Thymus (tissue), 11 donors: ENCODE results near the gene KLHL36. TPM values are rescaled to one million over a fixed set of nuclear protein-coding genes. Genes with fewer than 3 reads are reported as not detected.

Experiments used
- DNase-seq, 9 donors: peaks; one replicate each; pipeline ENCODE4 v3.0.0-alpha.2; 2013; ENCODE audit warnings: low spot score in 9 of 9, low read depth in 6 of 9, missing footprints in 1 of 9
- H3K27ac ChIP-seq, 2 donors: one replicate each; pipeline ENCODE4 v1.5.1; 2013; ENCODE audit warnings: control low read depth in 1 of 2, low read depth in 1 of 2, low read length in 1 of 2, mild to moderate bottlenecking in 1 of 2, moderate library complexity in 1 of 2
- H3K27me3 ChIP-seq, 2 donors: one replicate each; pipeline ENCODE4 v1.5.1; 2013; ENCODE audit warnings: low read length in 1 of 2; ENCODE audit not compliant: control insufficient read depth in 2 of 2, insufficient read depth in 1 of 2
- H3K36me3 ChIP-seq, 2 donors: one replicate each; pipeline ENCODE4 v1.5.1; 2013; ENCODE audit warnings: low read length in 1 of 2, mild to moderate bottlenecking in 1 of 2, moderate library complexity in 1 of 2; ENCODE audit not compliant: control insufficient read depth in 2 of 2, insufficient read depth in 2 of 2
- H3K4me1 ChIP-seq, 2 donors: one replicate each; pipeline ENCODE4 v1.5.1; 2013; ENCODE audit warnings: low read length in 2 of 2; ENCODE audit not compliant: control insufficient read depth in 2 of 2, insufficient read depth in 2 of 2
- H3K4me3 ChIP-seq, 2 donors: one replicate each; pipeline ENCODE4 v1.5.1; 2013; ENCODE audit warnings: low read length in 2 of 2, control low read depth in 1 of 2, mild to moderate bottlenecking in 1 of 2
- H3K9me3 ChIP-seq, 2 donors: one replicate each; pipeline ENCODE4 v1.5.1; 2013; ENCODE audit warnings: low read length in 1 of 2, mild to moderate bottlenecking in 1 of 2; ENCODE audit not compliant: control insufficient read depth in 2 of 2, insufficient read depth in 1 of 2
- WGBS: extraction: QIAGEN DNeasy Blood & Tissue Kit; methylation state at CpG from one replicate; pipeline ENCODE4 v1.1.7; 2013; 5-methylcytosine and 5-hydroxymethylcytosine counted together
- polyA plus RNA-seq: library from polyadenylated mRNA; stranded (reverse); fragments of 200-250 nt; gene quantifications from one replicate; pipeline ENCODE4 v1.2.3, GENCODE V29; 2013
- total RNA-seq: library from RNA; stranded (reverse); fragments of 120-200 nt; gene quantifications from one replicate; pipeline ENCODE4 v1.2.4, GENCODE V29; 2013
- donor health status: healthy.

KLHL36 gene
- total and polyA plus RNA-seq, 2 donors = 14.4 to 17.8 TPM

DNA sequence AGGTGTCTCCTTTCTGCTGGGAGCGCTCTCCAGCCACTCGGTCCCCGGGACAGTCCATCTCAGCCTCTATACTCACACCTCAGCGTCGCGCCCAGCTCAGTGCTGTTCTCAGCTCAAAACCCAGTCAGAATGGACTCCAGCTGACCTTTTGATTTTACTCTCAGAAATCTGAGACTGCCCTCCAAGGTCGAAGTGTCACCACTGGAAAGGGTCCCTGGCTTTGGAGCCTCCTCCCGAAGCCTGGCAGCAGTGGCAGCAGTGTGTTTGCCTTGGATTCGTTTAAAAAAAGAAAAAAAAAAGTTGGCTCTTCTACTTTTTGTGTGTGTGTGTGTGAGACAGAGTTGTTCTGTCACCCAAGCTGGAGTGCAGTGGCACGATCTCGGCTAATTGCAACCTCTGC is 10.4 kb downstream of the KLHL36 start:
- H3K4me1 ChIP-seq = peaks cover 0 to 8% of the 10 kb centered on the region in 2 donors
- peaks cover 62 to 70% of the 10 kb centered on the region in 2 donors for H3K36me3 ChIP-seq
- 97% methylated on average over 11 of the region's 11 CpGs for WGBS
- H3K9me3 ChIP-seq = no peaks in the 10 kb centered on the region
- no peak overlapping the region for H3K27ac ChIP-seq
- H3K27me3 ChIP-seq = no peaks in the 10 kb centered on the region
- DNase-seq = no peak
- H3K4me3 ChIP-seq = no peak overlapping the region

DNA sequence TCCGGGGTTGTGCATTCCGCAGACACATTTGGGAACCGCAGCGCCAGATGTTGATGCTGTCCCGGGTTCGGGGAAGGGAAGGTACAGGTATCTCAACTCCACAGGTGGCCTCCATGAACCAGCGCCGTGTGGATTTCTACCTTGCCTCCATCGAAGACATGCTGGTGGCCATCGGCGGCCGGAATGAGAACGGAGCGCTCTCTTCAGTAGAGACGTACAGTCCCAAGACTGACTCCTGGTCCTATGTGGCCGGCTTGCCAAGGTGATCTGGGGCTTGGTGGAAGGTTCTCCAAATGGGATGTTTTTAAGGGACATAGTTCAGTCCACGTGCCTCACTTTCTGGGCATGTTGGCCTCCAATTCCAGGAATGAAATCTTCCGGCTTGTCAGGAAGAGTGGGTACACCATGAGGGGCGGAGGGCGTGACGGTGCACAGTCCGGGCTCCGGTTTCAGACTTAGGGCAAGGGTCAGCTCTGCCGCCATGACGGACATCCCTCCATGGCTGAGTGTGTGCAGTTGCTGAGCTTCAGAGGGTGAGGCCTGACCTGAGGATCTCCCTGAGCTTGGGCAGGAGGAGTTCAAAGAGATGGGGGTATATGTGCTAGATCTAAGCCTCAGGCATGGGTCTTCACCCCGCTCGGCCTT is 11.5 kb downstream of the KLHL36 start:
- H3K36me3 ChIP-seq = peaks cover 67 to 72% of the 10 kb centered on the region in 2 donors
- H3K4me1 ChIP-seq = peaks cover 0 to 8% of the 10 kb centered on the region in 2 donors
- no peak overlapping the region for H3K27ac ChIP-seq
- no peaks in the 10 kb centered on the region for H3K9me3 ChIP-seq
- no peaks in the 10 kb centered on the region for H3K27me3 ChIP-seq
- 98% methylated on average over 27 of the region's 27 CpGs for WGBS
- DNase-seq = no peak
- H3K4me3 ChIP-seq = no peak overlapping the region

DNA sequence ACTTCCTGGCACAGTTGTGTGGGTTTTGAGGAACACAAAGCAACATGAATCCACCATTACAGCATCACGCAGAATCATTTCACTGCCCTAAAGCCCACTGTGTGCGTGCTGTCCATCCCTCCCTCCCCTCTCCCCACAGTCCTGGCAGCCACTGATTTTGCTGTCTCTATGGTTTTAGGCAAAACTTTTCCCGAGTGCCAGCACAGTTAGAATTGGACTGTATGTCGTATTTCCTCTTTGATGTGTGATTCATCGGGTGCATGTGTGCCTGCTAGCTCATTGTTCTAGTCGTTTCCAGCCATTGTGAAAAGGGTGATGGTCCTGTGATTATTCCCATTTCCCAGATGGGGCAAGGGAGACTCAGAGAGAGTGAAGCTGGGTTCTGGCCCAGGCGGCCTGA is 12.7 kb downstream of the KLHL36 start:
- Histone ChIP-seq H3K36me3 (peaks cover 66 to 77% of the 10 kb centered on the region in 2 donors), H3K27me3 (no peaks in the 10 kb centered on the region), H3K9me3 (no peaks in the 10 kb centered on the region), H3K27ac (no peak overlapping the region), H3K4me3 (no peak overlapping the region), H3K4me1 (peaks cover 0 to 8% of the 10 kb centered on the region in 2 donors)
- 97% methylated on average over 7 of the region's 7 CpGs for WGBS
- no peak for DNase-seq

DNA sequence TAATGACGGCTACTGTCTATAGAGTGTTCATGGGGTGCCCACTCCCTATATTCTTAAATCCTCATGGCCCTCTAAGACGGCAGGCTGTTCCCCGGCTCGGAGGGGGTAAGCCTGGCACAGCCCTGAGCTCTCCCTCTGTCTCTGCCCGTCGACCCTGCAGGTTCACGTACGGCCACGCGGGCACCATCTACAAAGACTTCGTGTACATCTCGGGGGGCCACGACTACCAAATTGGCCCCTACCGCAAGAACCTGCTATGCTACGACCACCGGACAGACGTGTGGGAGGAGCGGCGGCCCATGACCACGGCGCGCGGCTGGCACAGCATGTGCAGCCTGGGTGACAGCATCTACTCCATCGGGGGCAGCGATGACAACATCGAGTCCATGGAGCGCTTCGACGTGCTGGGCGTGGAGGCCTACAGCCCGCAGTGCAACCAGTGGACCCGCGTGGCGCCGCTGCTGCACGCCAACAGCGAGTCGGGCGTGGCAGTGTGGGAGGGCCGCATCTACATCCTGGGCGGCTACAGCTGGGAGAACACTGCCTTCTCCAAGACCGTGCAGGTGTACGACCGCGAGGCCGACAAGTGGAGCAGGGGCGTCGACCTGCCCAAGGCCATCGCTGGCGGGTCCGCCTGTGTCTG is 13.2 kb downstream of the KLHL36 start:
- no peak for DNase-seq
- Histone ChIP-seq H3K36me3 (peaks cover 66 to 81% of the 10 kb centered on the region in 2 donors), H3K4me3 (no peak overlapping the region), H3K9me3 (no peaks in the 10 kb centered on the region), H3K27ac (no peak overlapping the region), H3K27me3 (no peaks in the 10 kb centered on the region), H3K4me1 (peaks cover 0 to 3% of the 10 kb centered on the region in 2 donors)
- 98% methylated on average over 51 of the region's 51 CpGs for WGBS

DNA sequence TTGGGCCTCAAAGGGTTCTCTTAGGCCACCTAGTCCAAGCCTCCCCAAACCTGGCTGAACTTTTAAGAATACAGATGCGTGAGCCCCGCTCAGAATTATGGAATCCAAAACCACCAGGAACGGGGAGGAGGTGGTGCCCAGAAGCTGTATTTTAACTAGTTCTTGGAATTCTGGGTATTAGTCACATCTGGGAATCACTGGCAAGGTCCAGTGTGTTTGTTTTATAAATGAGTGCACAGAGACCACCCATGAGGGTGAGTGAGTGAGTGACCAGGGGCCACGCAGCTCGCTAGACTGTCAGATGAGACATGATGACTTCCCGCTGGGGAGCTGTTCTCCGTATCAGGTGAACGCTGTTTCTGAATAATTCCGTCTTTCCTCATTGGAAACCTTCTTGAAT is 14.2 kb downstream of the KLHL36 start:
- Histone ChIP-seq H3K27ac (no peak overlapping the region), H3K27me3 (no peaks in the 10 kb centered on the region), H3K36me3 (peaks cover 57 to 72% of the 10 kb centered on the region in 2 donors), H3K4me3 (no peak overlapping the region), H3K4me1 (no peaks in the 10 kb centered on the region), H3K9me3 (no peaks in the 10 kb centered on the region)
- WGBS = 97% methylated on average over 9 of the region's 9 CpGs
- DNase-seq = no peak

DNA sequence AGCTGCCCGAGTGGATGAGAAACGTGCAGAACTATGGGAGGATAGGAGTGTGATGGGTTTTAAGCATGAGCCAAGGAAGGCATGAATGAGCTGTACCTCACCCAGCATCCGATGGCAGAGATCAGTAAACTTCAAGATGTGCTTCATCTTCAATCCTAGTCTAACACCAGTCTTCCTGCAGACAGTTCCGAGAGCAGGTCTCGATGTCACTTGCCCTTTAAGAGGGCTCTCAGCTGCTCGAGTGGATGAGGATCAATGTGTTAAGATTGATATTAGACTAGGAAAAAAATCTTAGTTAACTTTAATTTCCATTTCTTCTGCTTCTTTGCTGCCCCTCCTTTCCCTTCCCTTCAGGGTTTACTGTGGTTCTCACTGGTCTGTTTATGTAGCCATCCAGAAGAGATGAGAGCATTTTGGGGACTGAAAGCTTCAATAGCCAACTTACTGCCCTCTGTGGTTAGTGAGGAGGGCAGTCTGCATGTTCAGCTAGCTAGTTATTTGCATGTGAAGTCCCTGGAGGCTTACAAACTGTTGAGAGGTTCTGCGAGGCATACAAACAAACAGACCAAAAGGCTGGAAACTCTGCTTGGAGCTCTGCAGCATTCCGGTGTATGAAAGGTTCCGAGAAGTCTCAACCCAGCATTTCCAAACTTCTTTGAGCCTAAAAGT is 15.3 kb downstream of the KLHL36 start:
- peaks cover 46 to 61% of the 10 kb centered on the region in 2 donors for H3K36me3 ChIP-seq
- no peaks in the 10 kb centered on the region for H3K27me3 ChIP-seq
- 96% methylated on average over 9 of the region's 9 CpGs for WGBS
- no peak overlapping the region for H3K4me3 ChIP-seq
- no peaks in the 10 kb centered on the region for H3K4me1 ChIP-seq
- no peaks in the 10 kb centered on the region for H3K9me3 ChIP-seq
- DNase-seq = no peak
- H3K27ac ChIP-seq = no peak overlapping the region

DNA sequence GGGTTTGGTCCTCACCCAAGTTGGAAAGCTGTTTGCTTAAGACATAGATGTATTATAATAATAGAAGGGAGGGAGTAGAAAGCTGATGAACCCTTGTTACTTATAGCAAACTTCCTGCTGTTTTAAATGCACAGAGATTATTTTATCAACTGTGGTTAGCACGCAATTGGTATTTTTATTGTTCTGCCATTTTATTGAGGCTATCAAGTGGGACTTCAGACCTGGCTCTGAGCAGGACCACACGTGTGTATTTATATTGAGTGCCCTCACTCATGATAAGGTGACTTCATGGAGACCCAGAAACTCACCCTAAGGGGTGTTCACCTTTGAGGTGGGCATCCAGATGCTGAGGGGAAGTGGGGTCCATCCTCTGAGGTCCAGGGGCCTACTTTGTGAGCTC is 17.0 kb downstream of the KLHL36 start:
- Histone ChIP-seq H3K4me1 (no peaks in the 10 kb centered on the region), H3K9me3 (no peaks in the 10 kb centered on the region), H3K27me3 (no peaks in the 10 kb centered on the region), H3K4me3 (no peak overlapping the region), H3K36me3 (peaks cover 29 to 48% of the 10 kb centered on the region in 2 donors), H3K27ac (no peak overlapping the region)
- no peak for DNase-seq
- WGBS = 96% methylated on average over 2 of the region's 2 CpGs

DNA sequence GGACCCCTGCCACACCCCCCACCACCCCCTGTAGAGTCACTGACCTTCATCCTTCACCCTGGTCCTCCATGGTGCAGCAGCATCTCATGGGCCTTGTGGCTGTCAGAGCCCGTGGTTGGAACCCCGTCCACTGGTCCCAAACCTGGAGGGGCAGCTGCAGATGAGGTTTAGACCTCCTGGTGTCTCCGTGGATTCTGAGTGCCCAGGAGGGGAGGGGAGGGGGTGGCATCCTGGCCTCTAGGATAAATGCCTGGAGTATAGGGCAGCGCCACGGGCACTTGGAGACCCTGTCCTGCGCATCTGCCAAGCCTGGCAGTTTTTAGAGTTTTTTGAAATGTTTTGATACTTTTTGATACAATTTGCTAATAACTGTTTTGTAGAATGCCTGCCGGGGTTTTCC is 17.5 kb downstream of the KLHL36 start:
- H3K4me1 ChIP-seq = no peaks in the 10 kb centered on the region
- no peak overlapping the region for H3K4me3 ChIP-seq
- 90% methylated on average over 7 of the region's 7 CpGs for WGBS
- no peak for DNase-seq
- no peaks in the 10 kb centered on the region for H3K9me3 ChIP-seq
- H3K27me3 ChIP-seq = no peaks in the 10 kb centered on the region
- peaks cover 28 to 47% of the 10 kb centered on the region in 2 donors for H3K36me3 ChIP-seq
- no peak overlapping the region for H3K27ac ChIP-seq

DNA sequence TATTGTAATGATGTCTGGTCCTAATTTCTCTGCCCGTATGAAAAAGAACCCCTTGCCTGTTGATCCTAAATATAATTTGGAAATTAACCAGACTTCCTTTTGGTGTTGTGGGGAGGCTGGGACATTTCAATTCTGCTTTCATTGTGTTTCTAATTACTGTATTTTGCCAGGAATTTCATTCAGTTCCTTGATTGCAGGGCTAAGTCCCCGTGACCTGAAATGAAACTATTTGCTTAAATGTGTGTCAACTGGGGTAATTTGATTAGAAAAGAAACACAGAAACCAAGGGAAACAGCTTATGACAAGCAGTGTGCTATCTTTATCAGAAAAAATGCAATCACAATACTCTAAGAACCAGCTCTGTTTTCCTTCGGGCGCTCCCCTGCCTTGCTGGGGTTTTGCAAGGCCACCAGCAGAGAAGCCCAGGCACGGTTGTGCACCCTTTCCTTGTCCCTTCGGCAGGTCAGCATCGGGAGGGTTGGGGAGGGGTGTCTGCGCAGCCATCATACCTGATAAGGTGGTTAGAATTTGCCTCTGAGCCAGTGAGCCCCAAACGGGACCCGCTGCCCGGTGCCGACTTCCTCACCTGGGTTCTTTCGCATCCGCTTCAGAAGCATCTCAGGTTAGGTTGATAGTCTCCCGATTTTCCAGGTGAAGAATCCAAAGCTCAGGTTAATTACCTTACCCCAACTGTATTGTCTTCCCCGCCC is 19.4 kb downstream of the KLHL36 start:
- no peak for DNase-seq
- H3K27me3 ChIP-seq = no peaks in the 10 kb centered on the region
- peaks cover 12 to 32% of the 10 kb centered on the region in 2 donors for H3K36me3 ChIP-seq
- 97% methylated on average over 16 of the region's 16 CpGs for WGBS
- H3K9me3 ChIP-seq = no peaks in the 10 kb centered on the region
- H3K27ac ChIP-seq = no peak overlapping the region
- no peak overlapping the region for H3K4me3 ChIP-seq
- H3K4me1 ChIP-seq = no peaks in the 10 kb centered on the region
